HL-60/S4 treated with retinoic acid at 250 ng/mL for 4 days and 3 days (cell line): Measurements from ENCODE around the gene VSNL1.

Experiments used
- in situ Hi-C: fragments of 300-500 bp; cut with MboI; formaldehyde crosslinking; loops from 2 replicates; pipeline ENCODE4 v1.7.0; 2022; ENCODE audit warnings: low sequenced_read_pairs

Gene VSNL1

DNA sequence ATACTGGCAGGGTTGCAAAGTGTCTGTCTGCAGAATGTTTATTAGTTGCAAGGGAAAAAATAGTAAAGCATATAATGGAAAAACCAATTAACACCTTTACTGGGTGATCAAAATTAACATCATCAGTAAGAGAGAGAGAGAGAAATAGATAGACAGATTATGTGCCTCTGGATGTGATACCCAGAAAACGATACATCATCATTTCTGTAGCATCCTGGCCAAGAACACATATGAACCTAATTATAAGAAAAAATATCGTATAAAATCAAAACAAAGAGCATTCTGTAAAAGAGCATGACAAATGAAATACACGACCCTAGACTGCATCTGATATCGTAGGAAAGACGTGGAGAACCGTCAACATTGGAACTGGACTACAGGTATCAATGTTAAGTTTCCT is 148.5 kb downstream of the VSNL1 start:
- in situ Hi-C loops, result no loop called here

GRCh38 chr2:17690776-17691175 is 150.3 kb downstream of the VSNL1 start:
- in situ Hi-C loops, result no loop called here
